Left ventricle myocardium inferior (tissue), 1 donor: ENCODE measurements around the gene SKI. TPM values are rescaled to one million over a fixed set of nuclear protein-coding genes. Genes with fewer than 3 reads are reported as not detected.

Source experiments
- DNase-seq: peaks from one replicate; pipeline ENCODE4 v3.0.0-alpha.2; 2020
- H3K27ac ChIP-seq: fragments of 200-600 bp; replicated peaks from 2 replicates; pipeline ENCODE4 v1.8.0; 2021
- H3K27me3 ChIP-seq: fragments of 200-600 bp; 2 replicates; pipeline ENCODE4 v1.8.0; 2021; ENCODE audit warnings: low read depth
- H3K36me3 ChIP-seq: fragments of 200-600 bp; 2 replicates; pipeline ENCODE4 v1.8.0; 2021
- H3K4me1 ChIP-seq: fragments of 200-600 bp; 2 replicates; pipeline ENCODE4 v1.8.0; 2021
- H3K4me3 ChIP-seq: fragments of 200-600 bp; 2 replicates; pipeline ENCODE4 v1.8.0; 2021; ENCODE audit warnings: mild to moderate bottlenecking, moderate library complexity
- H3K9me3 ChIP-seq: fragments of 200-600 bp; replicated peaks from 2 replicates; pipeline ENCODE4 v1.8.0; 2021
- intact Hi-C: fragments of 100-400 bp; cut with micrococcal nuclease; formaldehyde crosslinking; loops from one replicate; pipeline ENCODE4 v1.11.0; 2022
- total RNA-seq: library from RNA; stranded (reverse); fragmentation: NEBNext Ultra II Directional; extraction: Animal tissue kit (Norgen Biotek cat#: 25700); gene quantifications from one replicate; pipeline ENCODE4 v1.2.1, GENCODE V29; 2021
- TF ChIP-seq, protein P1 (sequence below): fragments of 200-600 bp; IDR thresholded peaks from 2 replicates; pipeline ENCODE4 v1.8.0; 2021; ENCODE audit warnings: antibody characterized with exemption, mild to moderate bottlenecking, borderline replicate concordance
- donor health status: DM: no; HTN: yes; CAD: no; lungs with severe emphysema.

SKI gene
- total RNA-seq, 1 donor from 2014 or later, result 37.9 TPM

DNA sequence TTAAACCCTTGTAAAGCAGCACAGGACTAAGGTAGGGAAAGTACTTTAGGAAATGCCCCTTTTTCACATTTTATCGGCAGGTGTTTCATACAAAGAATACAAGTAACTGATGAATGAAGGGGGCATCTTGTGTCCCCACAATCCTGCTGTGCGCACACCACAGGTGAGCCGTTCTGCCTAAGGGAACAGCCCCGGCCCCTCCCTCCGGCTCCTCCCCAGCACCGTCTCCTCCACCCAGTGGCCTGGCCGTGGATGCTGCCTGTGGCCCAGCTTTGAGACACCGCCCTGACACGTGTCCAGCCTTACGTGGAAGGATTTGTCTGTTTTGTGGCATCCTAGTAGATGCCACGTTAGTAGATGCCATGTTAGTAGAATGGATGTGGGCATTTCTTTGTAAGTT lies 46.4 kb upstream of the SKI start:
- peaks cover 13% of the 10 kb centered on the region for H3K36me3 ChIP-seq
- H3K9me3 ChIP-seq, result no peaks in the 10 kb centered on the region
- TF ChIP-seq, protein P1, sequence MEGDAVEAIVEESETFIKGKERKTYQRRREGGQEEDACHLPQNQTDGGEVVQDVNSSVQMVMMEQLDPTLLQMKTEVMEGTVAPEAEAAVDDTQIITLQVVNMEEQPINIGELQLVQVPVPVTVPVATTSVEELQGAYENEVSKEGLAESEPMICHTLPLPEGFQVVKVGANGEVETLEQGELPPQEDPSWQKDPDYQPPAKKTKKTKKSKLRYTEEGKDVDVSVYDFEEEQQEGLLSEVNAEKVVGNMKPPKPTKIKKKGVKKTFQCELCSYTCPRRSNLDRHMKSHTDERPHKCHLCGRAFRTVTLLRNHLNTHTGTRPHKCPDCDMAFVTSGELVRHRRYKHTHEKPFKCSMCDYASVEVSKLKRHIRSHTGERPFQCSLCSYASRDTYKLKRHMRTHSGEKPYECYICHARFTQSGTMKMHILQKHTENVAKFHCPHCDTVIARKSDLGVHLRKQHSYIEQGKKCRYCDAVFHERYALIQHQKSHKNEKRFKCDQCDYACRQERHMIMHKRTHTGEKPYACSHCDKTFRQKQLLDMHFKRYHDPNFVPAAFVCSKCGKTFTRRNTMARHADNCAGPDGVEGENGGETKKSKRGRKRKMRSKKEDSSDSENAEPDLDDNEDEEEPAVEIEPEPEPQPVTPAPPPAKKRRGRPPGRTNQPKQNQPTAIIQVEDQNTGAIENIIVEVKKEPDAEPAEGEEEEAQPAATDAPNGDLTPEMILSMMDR, result no peak
- intact Hi-C loops, result no loop called here
- H3K4me1 ChIP-seq, result no peaks in the 10 kb centered on the region
- H3K27me3 ChIP-seq, result no peaks in the 10 kb centered on the region
- H3K27ac ChIP-seq, result no peak overlapping the region
- no peak for DNase-seq
- no peak overlapping the region for H3K4me3 ChIP-seq

DNA sequence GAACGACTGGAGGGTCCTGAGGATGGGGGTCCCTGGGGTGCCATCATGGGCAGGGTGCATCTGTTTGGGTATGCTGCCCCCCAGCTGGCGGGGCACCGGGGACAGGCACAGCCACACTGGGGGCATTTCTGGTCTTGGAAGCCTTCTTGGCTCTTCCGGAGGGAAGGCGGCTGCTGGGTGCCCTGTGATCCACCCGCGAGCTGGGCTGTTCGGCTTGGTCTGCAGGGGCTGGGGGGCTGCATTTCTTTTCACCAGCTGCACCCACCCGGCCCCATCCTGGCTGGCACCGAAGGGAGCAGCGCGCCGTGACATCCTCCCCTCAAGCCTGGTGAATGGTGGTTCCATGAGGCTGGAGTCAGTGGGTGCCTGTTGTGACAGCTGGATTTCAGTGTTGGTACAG lies 45.7 kb upstream of the SKI start:
- Histone ChIP-seq H3K9me3 (no peaks in the 10 kb centered on the region), H3K27ac (no peak overlapping the region), H3K4me3 (no peak overlapping the region), H3K27me3 (no peaks in the 10 kb centered on the region), H3K36me3 (peaks cover 13% of the 10 kb centered on the region), H3K4me1 (no peaks in the 10 kb centered on the region)
- no peak for DNase-seq
- intact Hi-C loops, result no loop called here
- TF ChIP-seq, protein P1, result no peak

DNA sequence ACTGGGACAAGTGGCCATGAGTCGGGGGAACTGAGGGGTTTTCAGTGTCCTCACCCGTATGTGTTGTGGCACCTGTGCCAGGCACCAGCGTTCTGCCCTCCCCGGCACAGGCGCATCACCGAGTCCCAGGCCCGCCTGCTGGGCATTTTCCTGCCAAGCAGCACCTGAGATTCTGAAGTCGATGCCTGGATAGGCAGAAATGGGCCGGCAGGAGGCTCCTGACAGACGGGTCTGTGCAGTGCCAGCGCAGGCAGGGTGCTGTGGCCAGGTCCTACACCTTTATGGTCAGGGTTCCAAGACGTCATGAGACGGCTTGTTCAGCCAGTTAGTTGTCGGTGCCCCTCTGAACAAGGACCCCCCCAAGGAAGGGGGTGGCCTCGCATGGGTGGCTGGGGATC lies 44.2 kb upstream of the SKI start:
- H3K36me3 ChIP-seq, result peaks cover 13% of the 10 kb centered on the region
- H3K4me1 ChIP-seq, result peaks cover under 1% of the 10 kb centered on the region
- no peaks in the 10 kb centered on the region for H3K27me3 ChIP-seq
- intact Hi-C loops, result no loop called here
- H3K9me3 ChIP-seq, result no peaks in the 10 kb centered on the region
- no peak overlapping the region for H3K27ac ChIP-seq
- no peak for DNase-seq
- H3K4me3 ChIP-seq, result no peak overlapping the region
- TF ChIP-seq, protein P1, result no peak

DNA sequence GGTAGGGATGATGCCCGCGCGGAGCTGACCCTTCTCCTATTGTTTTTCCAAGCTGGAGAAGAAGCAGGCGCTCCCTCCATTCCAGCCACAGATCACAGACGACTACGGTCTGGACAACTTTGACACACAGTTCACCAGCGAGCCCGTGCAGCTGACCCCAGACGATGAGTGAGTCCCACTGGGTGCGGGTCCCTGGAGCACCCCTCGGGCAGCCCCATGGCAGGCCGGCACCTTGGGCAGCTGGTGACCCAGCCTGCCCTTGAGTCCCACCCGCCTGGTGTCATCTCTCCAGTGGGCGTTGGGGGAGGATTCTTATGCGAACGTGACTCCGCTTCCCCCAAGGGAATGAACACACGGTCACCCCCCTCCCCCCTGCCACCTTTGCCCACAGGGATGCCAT lies 43.6 kb upstream of the SKI start:
- Histone ChIP-seq H3K36me3 (peaks cover 13% of the 10 kb centered on the region), H3K4me3 (no peak overlapping the region), H3K9me3 (no peaks in the 10 kb centered on the region), H3K27ac (no peak overlapping the region), H3K27me3 (no peaks in the 10 kb centered on the region), H3K4me1 (peaks cover 5% of the 10 kb centered on the region)
- intact Hi-C loops, result no loop called here
- TF ChIP-seq, protein P1, result no peak
- DNase-seq, result no peak

DNA sequence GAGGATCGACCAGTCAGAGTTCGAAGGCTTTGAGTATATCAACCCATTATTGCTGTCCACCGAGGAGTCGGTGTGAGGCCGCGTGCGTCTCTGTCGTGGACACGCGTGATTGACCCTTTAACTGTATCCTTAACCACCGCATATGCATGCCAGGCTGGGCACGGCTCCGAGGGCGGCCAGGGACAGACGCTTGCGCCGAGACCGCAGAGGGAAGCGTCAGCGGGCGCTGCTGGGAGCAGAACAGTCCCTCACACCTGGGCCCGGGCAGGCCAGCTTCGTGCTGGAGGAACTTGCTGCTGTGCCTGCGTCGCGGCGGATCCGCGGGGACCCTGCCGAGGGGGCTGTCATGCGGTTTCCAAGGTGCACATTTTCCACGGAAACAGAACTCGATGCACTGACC lies 43.2 kb upstream of the SKI start:
- TF ChIP-seq, protein P1, result no peak
- H3K36me3 ChIP-seq, result peaks cover 13% of the 10 kb centered on the region
- no peak overlapping the region for H3K27ac ChIP-seq
- intact Hi-C loops, result no loop called here
- DNase-seq, result no peak
- no peaks in the 10 kb centered on the region for H3K9me3 ChIP-seq
- no peaks in the 10 kb centered on the region for H3K27me3 ChIP-seq
- peaks cover 8% of the 10 kb centered on the region for H3K4me1 ChIP-seq
- H3K4me3 ChIP-seq, result no peak overlapping the region
